DND-41 (cell line): ENCODE results near the gene ALOX5.

Experiments
- ATAC-seq: fragments of 200-7000 bp; cut with Tn5 transposase; 3 replicates; pipeline ENCODE4 v1.9.1; 2021; ENCODE audit warnings: low read depth; ENCODE audit not compliant: insufficient read depth
- DNase-seq: peaks from one replicate; pipeline ENCODE4 v3.0.0-alpha.2; 2020
- H2AFZ ChIP-seq: 2 replicates; pipeline ENCODE4 v1.6.0; 2012; ENCODE audit warnings: low read depth, low read length
- H3K27ac ChIP-seq: 2 replicates; pipeline ENCODE4 v1.5.1; 2012; ENCODE audit warnings: low read length, inconsistent platforms
- H3K27me3 ChIP-seq: fragments of 200-600 bp; sonication (generic); 2 replicates; pipeline ENCODE4 v1.6.0; 2012; ENCODE audit warnings: low read length, mild to moderate bottlenecking, inconsistent platforms; ENCODE audit not compliant: insufficient read depth, poor library complexity
- H3K36me3 ChIP-seq: 2 replicates; pipeline ENCODE4 v1.5.1; 2012; ENCODE audit warnings: low read length, inconsistent platforms; ENCODE audit not compliant: insufficient read depth
- H3K4me1 ChIP-seq: 2 replicates; pipeline ENCODE4 v1.5.1; 2012; ENCODE audit warnings: mild to moderate bottlenecking, low read length; ENCODE audit not compliant: insufficient read depth
- H3K4me2 ChIP-seq: 2 replicates; pipeline ENCODE4 v1.6.0; 2012; ENCODE audit warnings: mild to moderate bottlenecking, moderate library complexity, low read length, inconsistent platforms; ENCODE audit not compliant: insufficient read depth
- H3K4me3 ChIP-seq, 2 experiments: fragments of 200-600 bp in 1 of 2; shearing (Covaris generic) in 1 of 2; 2 replicates each; pipeline ENCODE4 v1.5.1; 2012 to 2016; ENCODE audit warnings: inconsistent platforms in 2 of 2, low read length in 2 of 2, mild to moderate bottlenecking in 2 of 2, low read depth in 1 of 2, moderate library complexity in 1 of 2
- H3K79me2 ChIP-seq: 2 replicates; pipeline ENCODE4 v1.6.0; 2012; ENCODE audit warnings: low read length, inconsistent platforms; ENCODE audit not compliant: insufficient read depth
- H3K9ac ChIP-seq: 2 replicates; pipeline ENCODE4 v1.6.0; 2012; ENCODE audit warnings: low read depth, mild to moderate bottlenecking, inconsistent platforms, low read length, moderate library complexity
- H3K9me3 ChIP-seq: 2 replicates; pipeline ENCODE4 v1.5.1; 2012; ENCODE audit warnings: low read length, moderate library complexity, mild to moderate bottlenecking, inconsistent platforms; ENCODE audit not compliant: insufficient read depth, severe bottlenecking
- H4K20me1 ChIP-seq: 2 replicates; pipeline ENCODE4 v1.6.0; 2012; ENCODE audit warnings: low read length; ENCODE audit not compliant: insufficient read depth
- EZH2 ChIP-seq: IDR thresholded peaks from 3 replicates; pipeline ENCODE4 v1.6.1; 2012; ENCODE audit warnings: borderline replicate concordance, low read depth, mild to moderate bottlenecking, moderate library complexity, low read length, inconsistent platforms; ENCODE audit not compliant: severe bottlenecking
- TF ChIP-seq, protein P1 (sequence below): IDR thresholded peaks from 2 replicates; pipeline ENCODE4 v1.5.1; 2012; ENCODE audit warnings: borderline replicate concordance, low read length, moderate library complexity, mild to moderate bottlenecking; ENCODE audit not compliant: poor library complexity, severe bottlenecking; ENCODE audit errors: extremely low read depth

Gene ALOX5

DNA sequence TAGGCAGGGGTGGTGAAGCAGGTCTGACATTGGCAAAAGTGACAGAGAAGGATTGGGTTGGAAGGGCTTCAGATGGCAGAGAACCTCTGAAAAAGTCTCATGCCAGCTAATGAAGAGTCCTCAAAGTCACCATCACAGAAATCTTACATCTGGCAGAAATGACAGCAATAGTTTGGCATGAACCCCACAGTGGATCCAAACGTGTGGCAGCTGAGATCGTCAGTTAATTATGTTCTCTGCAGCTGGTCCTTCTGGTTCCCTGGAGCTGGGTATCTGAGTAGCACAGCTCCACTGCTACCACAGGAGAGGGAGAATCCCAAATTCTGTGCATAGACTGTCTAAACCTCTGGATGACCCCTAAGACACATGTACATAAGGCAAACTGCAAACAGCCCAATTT lies 73.4 kb downstream of the ALOX5 start:
- Histone ChIP-seq H3K27ac (no peak overlapping the region), H3K27me3 (no peaks in the 10 kb centered on the region), H3K9ac (no peak overlapping the region), H3K36me3 (no peaks in the 10 kb centered on the region), H3K9me3 (no peaks in the 10 kb centered on the region), H3K4me2 (no peak overlapping the region), H3K4me3 (no peak overlapping the region), H3K4me1 (no peaks in the 10 kb centered on the region), H4K20me1 (0 out of 2 replicates have a peak, but pooled peaks cover 4% of the 10 kb centered on the region), H2AFZ (no peak overlapping the region), H3K79me2 (no peaks in the 10 kb centered on the region)
- DNase-seq (no peak), ATAC-seq (no peak)
- TF ChIP-seq EZH2: no peak
- TF ChIP-seq, protein P1, sequence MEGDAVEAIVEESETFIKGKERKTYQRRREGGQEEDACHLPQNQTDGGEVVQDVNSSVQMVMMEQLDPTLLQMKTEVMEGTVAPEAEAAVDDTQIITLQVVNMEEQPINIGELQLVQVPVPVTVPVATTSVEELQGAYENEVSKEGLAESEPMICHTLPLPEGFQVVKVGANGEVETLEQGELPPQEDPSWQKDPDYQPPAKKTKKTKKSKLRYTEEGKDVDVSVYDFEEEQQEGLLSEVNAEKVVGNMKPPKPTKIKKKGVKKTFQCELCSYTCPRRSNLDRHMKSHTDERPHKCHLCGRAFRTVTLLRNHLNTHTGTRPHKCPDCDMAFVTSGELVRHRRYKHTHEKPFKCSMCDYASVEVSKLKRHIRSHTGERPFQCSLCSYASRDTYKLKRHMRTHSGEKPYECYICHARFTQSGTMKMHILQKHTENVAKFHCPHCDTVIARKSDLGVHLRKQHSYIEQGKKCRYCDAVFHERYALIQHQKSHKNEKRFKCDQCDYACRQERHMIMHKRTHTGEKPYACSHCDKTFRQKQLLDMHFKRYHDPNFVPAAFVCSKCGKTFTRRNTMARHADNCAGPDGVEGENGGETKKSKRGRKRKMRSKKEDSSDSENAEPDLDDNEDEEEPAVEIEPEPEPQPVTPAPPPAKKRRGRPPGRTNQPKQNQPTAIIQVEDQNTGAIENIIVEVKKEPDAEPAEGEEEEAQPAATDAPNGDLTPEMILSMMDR: no peak

DNA sequence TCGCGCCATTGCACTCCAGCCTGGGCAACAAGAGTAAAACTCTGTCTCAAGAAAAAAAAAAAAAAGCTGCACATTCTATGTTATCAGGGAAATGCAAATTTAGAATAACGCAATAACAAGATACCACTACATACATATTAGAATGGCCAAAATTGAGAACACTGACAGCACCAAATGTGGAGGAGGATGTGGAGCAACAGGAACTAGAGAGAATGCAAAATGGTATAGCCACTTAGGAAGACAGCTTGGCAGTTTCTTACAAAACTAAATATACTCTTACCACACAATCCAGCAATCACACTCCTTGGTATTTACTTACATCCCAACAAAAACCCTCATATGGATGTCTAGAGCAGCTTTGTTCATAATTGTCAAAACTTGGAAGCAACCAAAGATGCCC lies 76.8 kb downstream of the ALOX5 start:
- no peak for ATAC-seq
- Histone ChIP-seq H2AFZ (no peak overlapping the region), H3K36me3 (no peaks in the 10 kb centered on the region), H3K9me3 (no peaks in the 10 kb centered on the region), H3K27ac (no peak overlapping the region), H3K4me1 (no peaks in the 10 kb centered on the region), H3K4me3 (no peak overlapping the region), H4K20me1 (no peaks in the 10 kb centered on the region), H3K9ac (no peak overlapping the region), H3K79me2 (no peaks in the 10 kb centered on the region), H3K27me3 (no peaks in the 10 kb centered on the region), H3K4me2 (no peak overlapping the region)
- TF ChIP-seq, protein P1: no peak
- TF ChIP-seq EZH2: no peak
- DNase-seq: no peak

DNA sequence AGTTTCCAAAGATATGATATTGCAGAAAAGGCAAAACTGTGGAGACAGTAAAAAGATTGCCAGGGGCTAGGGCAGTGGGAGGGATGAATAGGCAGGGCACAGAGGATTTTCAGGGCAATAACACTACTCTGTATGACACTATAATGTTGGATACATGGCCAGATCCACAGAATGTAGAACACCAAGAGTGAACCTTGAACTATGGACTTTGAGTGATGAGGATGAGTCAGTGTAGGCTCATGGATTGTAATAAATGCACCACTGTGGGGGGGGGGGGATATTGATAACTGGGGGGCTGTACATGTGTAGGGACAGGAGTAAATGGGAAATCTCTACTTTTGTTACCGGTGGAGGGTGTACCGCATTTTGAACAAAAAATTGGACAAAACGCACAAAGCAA lies 77.4 kb downstream of the ALOX5 start:
- H3K4me1 ChIP-seq: no peaks in the 10 kb centered on the region
- no peaks in the 10 kb centered on the region for H3K9me3 ChIP-seq
- DNase-seq: no peak
- no peak overlapping the region for H3K27ac ChIP-seq
- no peak overlapping the region for H3K4me3 ChIP-seq
- no peak overlapping the region for H3K9ac ChIP-seq
- no peaks in the 10 kb centered on the region for H3K27me3 ChIP-seq
- no peak overlapping the region for H2AFZ ChIP-seq
- TF ChIP-seq, protein P1: no peak
- no peak for TF ChIP-seq EZH2
- no peaks in the 10 kb centered on the region for H3K79me2 ChIP-seq
- H3K4me2 ChIP-seq: no peak overlapping the region
- H4K20me1 ChIP-seq: no peaks in the 10 kb centered on the region; the same call in 1 of the 2 replicates
- ATAC-seq: no peak
- H3K36me3 ChIP-seq: no peaks in the 10 kb centered on the region

DNA sequence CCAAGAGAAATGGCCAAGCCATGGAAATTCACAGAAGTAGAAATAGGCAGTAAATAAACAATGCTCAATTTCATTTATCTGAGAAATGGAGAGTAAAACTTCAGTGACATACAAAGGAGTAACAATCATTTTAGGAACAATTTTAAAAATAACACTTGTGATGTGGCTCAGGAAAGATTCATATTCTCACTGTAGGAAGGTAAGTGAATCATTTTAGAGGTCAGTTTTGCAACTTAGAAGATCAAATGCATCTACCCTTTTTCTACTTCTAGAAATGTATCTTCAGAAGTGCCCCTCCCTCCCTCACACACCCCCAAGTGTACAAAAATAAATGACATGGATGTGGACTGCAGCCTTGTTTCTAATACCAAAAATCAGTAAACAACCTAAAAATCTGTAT lies 78.3 kb downstream of the ALOX5 start:
- Histone ChIP-seq H3K27me3 (no peaks in the 10 kb centered on the region), H3K4me2 (no peak overlapping the region), H3K9me3 (no peaks in the 10 kb centered on the region), H3K79me2 (no peaks in the 10 kb centered on the region), H3K4me3 (no peak overlapping the region), H2AFZ (no peak overlapping the region), H3K9ac (no peak overlapping the region), H3K36me3 (peaks cover 1% of the 10 kb centered on the region; the same call in 1 of the 2 replicates), H3K27ac (no peak overlapping the region), H4K20me1 (no peaks in the 10 kb centered on the region; the same call in none of the 2 replicates), H3K4me1 (no peaks in the 10 kb centered on the region)
- ATAC-seq (no peak), DNase-seq (no peak)
- TF ChIP-seq, protein P1: no peak
- TF ChIP-seq EZH2: no peak
